H1 (cell line): ENCODE measurements around the gene CYB5R3. TPM values are rescaled to one million over a fixed set of nuclear protein-coding genes. Genes with fewer than 3 reads are reported as not detected.
"Not testable (repeated sequence)": the region's sequence is repeated elsewhere in the genome, so short reads cannot be mapped to it uniquely, and the experiment has no call there.

Experiments
- CTCF ChIA-PET: fragments of 300-600 bp; sonication (Branson Sonifier 250); formaldehyde crosslinking; loops from one replicate; lab custom pipeline; 2021; ENCODE audit not compliant: partially characterized antibody; lab: Charles Lee
- POLR2A ChIA-PET: fragments of 300-600 bp; sonication (Branson Sonifier 250); formaldehyde crosslinking; loops from one replicate; lab custom pipeline; 2021; ENCODE audit warnings: inconsistent platforms; ENCODE audit not compliant: partially characterized antibody; lab: Charles Lee
- DNase-seq, 2 experiments: peaks; one replicate each; pipeline versions ENCODE4 v3.0.0 to v3.0.0-alpha.2; 2010 to 2022; ENCODE audit warnings: low spot score in 2 of 2, low read depth in 1 of 2, mixed read lengths in 1 of 2
- FAIRE-seq: peaks from 2 replicates; lab custom pipeline; 2011; peaks lifted over from hg19 to GRCh38; lab: Jason Lieb, UNC
- H2AFZ ChIP-seq: 2 replicates; pipeline ENCODE4 v1.8.1; 2012; ENCODE audit warnings: low read length, inconsistent platforms
- H2AK5ac ChIP-seq: 2 replicates; pipeline ENCODE4 v1.6.1; 2013; ENCODE audit warnings: low read depth, low read length
- H2BK120ac ChIP-seq: replicated peaks from 2 replicates; pipeline ENCODE3; 2013; ENCODE audit warnings: low read depth, low read length, inconsistent platforms
- H2BK12ac ChIP-seq: 2 replicates; pipeline ENCODE4 v1.6.1; 2013; ENCODE audit warnings: low read depth, low read length
- H2BK15ac ChIP-seq: 2 replicates; pipeline ENCODE4 v1.6.1; 2013; ENCODE audit warnings: low read length
- H2BK20ac ChIP-seq: 2 replicates; pipeline ENCODE4 v1.6.1; 2013; ENCODE audit warnings: low read length
- H2BK5ac ChIP-seq: 2 replicates; pipeline ENCODE4 v1.6.1; 2013; ENCODE audit warnings: low read depth, low read length
- H3K14ac ChIP-seq: 2 replicates; pipeline ENCODE4 v1.6.1; 2013; ENCODE audit warnings: inconsistent platforms; ENCODE audit not compliant: insufficient read length
- H3K18ac ChIP-seq: 2 replicates; pipeline ENCODE4 v1.6.1; 2013; ENCODE audit warnings: low read length; ENCODE audit errors: extremely low read depth
- H3K23ac ChIP-seq: 2 replicates; pipeline ENCODE4 v1.6.1; 2013; ENCODE audit warnings: inconsistent platforms; ENCODE audit not compliant: insufficient read length
- H3K23me2 ChIP-seq: 2 replicates; pipeline ENCODE4 v1.6.1; 2013; ENCODE audit warnings: low read depth, low read length
- H3K27ac ChIP-seq: 2 replicates; pipeline ENCODE4 v1.6.1; 2011; ENCODE audit warnings: low read depth, low read length, inconsistent platforms
- H3K27me3 ChIP-seq, 4 experiments: replicated peaks in 1 of 4; 1 replicate in 1 of 4; 2 replicates in 3 of 4; pipeline versions ENCODE4 v1.6.1 to v1.8.1; 2011 to 2013; ENCODE audit warnings: low read length in 3 of 4, mild to moderate bottlenecking in 3 of 4, inconsistent platforms in 2 of 4, mixed read lengths in 2 of 4, moderate library complexity in 1 of 4; ENCODE audit not compliant: control insufficient read depth in 3 of 4, insufficient read depth in 3 of 4; ENCODE audit errors: extremely low read depth in 1 of 4
- H3K36me3 ChIP-seq, 4 experiments: 2 replicates each; pipeline versions ENCODE4 v1.6.1 to v1.8.1; 2011 to 2013; ENCODE audit warnings: mild to moderate bottlenecking in 4 of 4, low read length in 3 of 4, moderate library complexity in 2 of 4, control low read depth in 1 of 4, inconsistent platforms in 1 of 4; ENCODE audit not compliant: insufficient read depth in 4 of 4, control insufficient read depth in 2 of 4
- H3K4ac ChIP-seq: replicated peaks from 2 replicates; pipeline ENCODE3; 2013; ENCODE audit warnings: low read length, low read depth, mixed read lengths, inconsistent platforms; ENCODE audit not compliant: insufficient read length
- H3K4me1 ChIP-seq, 4 experiments: replicated peaks in 1 of 4; 1 replicate in 1 of 4; 2 replicates in 3 of 4; pipeline versions ENCODE4 v1.6.1 to v1.8.1; 2011 to 2013; ENCODE audit warnings: low read length in 3 of 4, inconsistent platforms in 2 of 4, mixed read lengths in 1 of 4; ENCODE audit not compliant: insufficient read depth in 4 of 4, control insufficient read depth in 3 of 4
- H3K4me2 ChIP-seq, 2 experiments: 2 replicates each; pipeline versions ENCODE4 v1.6.1 to v1.8.1; 2011 to 2013; ENCODE audit warnings: low read depth in 2 of 2, low read length in 2 of 2, control low read depth in 1 of 2, inconsistent platforms in 1 of 2, mild to moderate bottlenecking in 1 of 2; ENCODE audit not compliant: insufficient read depth in 1 of 2
- H3K4me3 ChIP-seq, 4 experiments: fragments of 200-600, 300-600 bp in 1 of 4; sonication (generic), shearing (Covaris generic), sonication (Bioruptor Twin) in 1 of 4; 2 replicates each; pipeline versions ENCODE4 v1.5.1 to v1.8.1; 2011 to 2016; ENCODE audit warnings: low read length in 4 of 4, low read depth in 3 of 4, control low read depth in 2 of 4, inconsistent platforms in 2 of 4, mild to moderate bottlenecking in 2 of 4, mixed read lengths in 1 of 4, moderate library complexity in 1 of 4; ENCODE audit not compliant: insufficient read depth in 2 of 4; ENCODE audit errors: extremely low read depth in 1 of 4
- H3K56ac ChIP-seq: replicated peaks from 2 replicates; pipeline ENCODE3; 2013; ENCODE audit warnings: low read depth, mild to moderate bottlenecking, mixed read lengths, low read length, inconsistent platforms; ENCODE audit not compliant: insufficient read length
- H3K79me1 ChIP-seq: 2 replicates; pipeline ENCODE4 v1.6.1; 2013; ENCODE audit warnings: low read depth, low read length, control low read depth
- H3K79me2 ChIP-seq, 2 experiments: 2 replicates each; pipeline versions ENCODE4 v1.6.1 to v1.8.1; 2012 to 2013; ENCODE audit warnings: low read length in 2 of 2, mild to moderate bottlenecking in 2 of 2, inconsistent platforms in 1 of 2; ENCODE audit not compliant: insufficient read depth in 2 of 2, control insufficient read depth in 1 of 2
- H3K9ac ChIP-seq, 4 experiments: replicated peaks in 1 of 4; 1 replicate in 1 of 4; 2 replicates in 3 of 4; pipeline versions ENCODE4 v1.6.1 to v1.8.1; 2011 to 2013; ENCODE audit warnings: low read depth in 3 of 4, low read length in 3 of 4, control low read depth in 2 of 4, mild to moderate bottlenecking in 2 of 4, moderate library complexity in 2 of 4, inconsistent platforms in 1 of 4; ENCODE audit errors: extremely low read depth in 1 of 4
- H3K9me3 ChIP-seq, 2 experiments: 2 replicates each; pipeline versions ENCODE4 v1.6.1 to v1.8.1; 2012 to 2013; ENCODE audit warnings: mild to moderate bottlenecking in 2 of 2, moderate library complexity in 2 of 2, control low read depth in 1 of 2, inconsistent platforms in 1 of 2, low read depth in 1 of 2, low read length in 1 of 2, mixed read lengths in 1 of 2; ENCODE audit not compliant: insufficient read depth in 2 of 2
- H4K20me1 ChIP-seq, 2 experiments: replicated peaks in 1 of 2; 2 replicates each; pipeline versions ENCODE3 to v1.8.1; 2011 to 2013; ENCODE audit warnings: inconsistent platforms in 2 of 2, low read length in 2 of 2, mild to moderate bottlenecking in 1 of 2; ENCODE audit not compliant: insufficient read depth in 2 of 2, control insufficient read depth in 1 of 2
- H4K5ac ChIP-seq: 2 replicates; pipeline ENCODE4 v1.6.1; 2013; ENCODE audit warnings: low read length, low read depth, mixed read lengths, inconsistent platforms; ENCODE audit not compliant: insufficient read length
- H4K8ac ChIP-seq: 2 replicates; pipeline ENCODE4 v1.8.0; 2013; ENCODE audit warnings: mild to moderate bottlenecking, moderate library complexity, low read length, inconsistent platforms; ENCODE audit not compliant: insufficient read depth; ENCODE audit errors: extremely low read depth
- H4K91ac ChIP-seq: replicated peaks from 2 replicates; pipeline ENCODE3; 2013; ENCODE audit warnings: low read length, mixed read lengths, inconsistent platforms; ENCODE audit not compliant: insufficient read length
- WGBS, 2 experiments: shearing (Covaris generic) in 1 of 2; methylation state at CpG; one replicate each; pipeline versions ENCODE4 v1.1.6 to v1.1.7; 2013 to 2015; ENCODE audit warnings: low lambda C conversion rate in 2 of 2, mixed read lengths in 2 of 2, inconsistent platforms in 1 of 2, low coverage in 1 of 2, missing lambda C conversion rate in 1 of 2; ENCODE audit not compliant: insufficient replicate concordance in 2 of 2, insufficient coverage in 1 of 2, insufficient read length in 1 of 2; ENCODE audit errors: extremely low coverage in 1 of 2, missing lambda C conversion rate in 1 of 2; 5-methylcytosine and 5-hydroxymethylcytosine counted together
- polyA plus RNA-seq, 7 experiments: library from polyadenylated mRNA; depleted of rRNA in 3 of 7; stranded (reverse) in 5 of 7; unstranded in 2 of 7; fragments of >200 nt in 5 of 7; fragments of 200-250 nt in 2 of 7; gene quantifications; 1 replicate in 5 of 7; 2 replicates in 1 of 7; 4 replicates in 1 of 7; pipeline versions ENCODE4 v1.2.1 to v1.2.3, GENCODE V29; 2011 to 2013; ENCODE audit warnings: missing spikeins in 2 of 7, mixed read lengths in 2 of 7
- total RNA-seq: library from RNA; stranded (reverse); fragmentation: NEBNext Ultra II Directional; extraction: Animal tissue kit (Norgen Biotek cat#: 25700); gene quantifications from 2 replicates; pipeline ENCODE4 v1.2.1, GENCODE V29; 2021

The CYB5R3 gene
- total and polyA plus RNA-seq, 2 of the 8 experiments (the other 6 are each of a cell fraction or from before 2014, with no cell fraction given), result 75.3 to 113 TPM

- H2AK5ac ChIP-seq, H4K5ac ChIP-seq, H3K9ac ChIP-seq, H2BK20ac ChIP-seq, FAIRE-seq, H3K79me2 ChIP-seq, H3K9me3 ChIP-seq, H3K56ac ChIP-seq, H2BK15ac ChIP-seq, H2BK120ac ChIP-seq, H2BK5ac ChIP-seq, H4K20me1 ChIP-seq, DNase-seq, H3K4me3 ChIP-seq, H3K27ac ChIP-seq, H4K8ac ChIP-seq, H3K4ac ChIP-seq, H3K14ac ChIP-seq, H2AFZ ChIP-seq, H3K18ac ChIP-seq, H4K91ac ChIP-seq, H3K36me3 ChIP-seq, H3K23ac ChIP-seq, H3K79me1 ChIP-seq, POLR2A ChIA-PET, H3K23me2 ChIP-seq, H2BK12ac ChIP-seq, H3K4me1 ChIP-seq, H3K4me2 ChIP-seq: not testable (repeated sequence)
- WGBS, 2 experiments, result 88% methylated on average over 2 of the region's 3 CpGs; no CpG with 5 or more reads in 1 of the 2 experiments
- H3K27me3 ChIP-seq, result peaks cover 0 to 11% (median 10%) of the 10 kb centered on the region in 4 experiments; a peak in 5 of 7 replicates
- CTCF ChIA-PET, result interaction anchor here (1.2 to 1.8 kb wide), 3 partner anchors 11 to 236 kb away, joined by 3 to 5 read pairs (median 3); no protein-coding TSS in a partner anchor
Observed at GRCh38 chr22:42666393-42666792, 17.2 kb upstream of the CYB5R3 start.
